HCT116 (cell line): Measurements from ENCODE around the gene OR2T6. TPM values are rescaled to one million over a fixed set of nuclear protein-coding genes. Genes with fewer than 3 reads are reported as not detected.
"Not testable (repeated sequence)": the region's sequence is repeated elsewhere in the genome, so short reads cannot be mapped to it uniquely, and the experiment has no call there.

ENCODE experiments used
- ATAC-seq: fragments of 200-7000 bp; cut with Tn5 transposase; 2 replicates; pipeline ENCODE4 v1.9.1; 2020; ENCODE audit warnings: mild to moderate bottlenecking, moderate library complexity
- BruUV-seq: library from RNA; stranded (reverse); fragments of 400-500 nt; replicated peaks from 2 replicates; lab custom pipeline; 2021; lab: Mats Ljungman, UMichigan
- CTCF ChIA-PET: fragments of 300-600 bp; sonication (Branson Sonifier 250); formaldehyde crosslinking; loops from one replicate; lab custom pipeline; 2021; ENCODE audit warnings: antibody characterized with exemption; lab: Charles Lee
- POLR2A ChIA-PET: fragments of 300-600, 350-600 bp; sonication (Branson Sonifier 250); formaldehyde crosslinking; loops from one replicate; lab custom pipeline; 2021; ENCODE audit warnings: antibody characterized with exemption; lab: Charles Lee
- RAD21 ChIA-PET, 2 experiments: fragments of 300-600 bp; sonication (Branson Sonifier 250); formaldehyde crosslinking; loops; one replicate each; lab custom pipeline; 2023; ENCODE audit warnings: low total read pairs in 2 of 2; ENCODE audit not compliant: uncharacterized antibody in 2 of 2, unreplicated experiment in 2 of 2, low non-redundant PET in 1 of 2; lab: Charles Lee
- DNase-seq: peaks from one replicate; pipeline ENCODE4 v3.0.0-alpha.2; 2010; ENCODE audit warnings: low read depth, low spot score
- H2AFZ ChIP-seq: fragments of 200-600 bp; shearing (Covaris generic), sonication (generic); 2 replicates; pipeline ENCODE4 v1.6.1; 2017; ENCODE audit warnings: low read depth, mixed run types, mixed read lengths, antibody characterized with exemption, low read length; ENCODE audit not compliant: poor library complexity, severe bottlenecking
- H3K27ac ChIP-seq: 2 replicates; pipeline ENCODE4 v1.5.1; 2012; ENCODE audit warnings: low read depth, low read length
- H3K27me3 ChIP-seq: fragments of 200-600 bp; sonication (generic); 2 replicates; pipeline ENCODE4 v1.6.1; 2016; ENCODE audit warnings: mixed run types, low read length, mixed read lengths; ENCODE audit not compliant: insufficient read depth
- H3K36me3 ChIP-seq, 2 experiments: fragments of 200-500 bp in 1 of 2; fragments of 200-600 bp in 1 of 2; sonication (Bioruptor generic) in 1 of 2; sonication (generic) in 1 of 2; 2 replicates each; pipeline versions ENCODE4 v1.5.1 to v1.6.1; 2014 to 2016; ENCODE audit warnings: low read length in 2 of 2, inconsistent platforms in 1 of 2, mixed read lengths in 1 of 2, mixed run types in 1 of 2; ENCODE audit not compliant: insufficient read depth in 2 of 2, control insufficient read depth in 1 of 2
- H3K4me1 ChIP-seq, 2 experiments: fragments of 200-600 bp in 1 of 2; sonication (generic) in 1 of 2; 2 replicates each; pipeline versions ENCODE4 v1.5.1 to v1.6.1; 2012 to 2017; ENCODE audit warnings: low read length in 2 of 2, inconsistent platforms in 1 of 2, mild to moderate bottlenecking in 1 of 2, mixed read lengths in 1 of 2, mixed run types in 1 of 2, moderate library complexity in 1 of 2; ENCODE audit not compliant: insufficient read depth in 2 of 2, control insufficient read depth in 1 of 2
- H3K4me2 ChIP-seq: fragments of 200-600 bp; sonication (generic); 2 replicates; pipeline ENCODE4 v1.6.1; 2017; ENCODE audit warnings: mixed run types, low read length, mixed read lengths
- H3K4me3 ChIP-seq, 2 experiments: fragments of 200-600 bp in 1 of 2; sonication (generic) in 1 of 2; replicated peaks in 1 of 2; 2 replicates each; pipeline ENCODE4 v1.5.1; 2011 to 2016; ENCODE audit warnings: low read length in 2 of 2, control low read depth in 1 of 2, low read depth in 1 of 2, mild to moderate bottlenecking in 1 of 2, mixed read lengths in 1 of 2, mixed run types in 1 of 2
- H3K79me2 ChIP-seq: fragments of 200-600 bp; sonication (generic); 2 replicates; pipeline ENCODE4 v1.6.1; 2017; ENCODE audit warnings: mild to moderate bottlenecking, mixed run types, low read length, moderate library complexity, mixed read lengths; ENCODE audit not compliant: insufficient read depth
- H3K9ac ChIP-seq: fragments of 200-600 bp; sonication (generic); 2 replicates; pipeline ENCODE4 v1.6.1; 2016; ENCODE audit warnings: low read length, mixed read lengths
- H3K9me2 ChIP-seq: fragments of 200-600 bp; sonication (generic), shearing (Covaris generic); 2 replicates; pipeline ENCODE4 v1.6.1; 2017; ENCODE audit warnings: mixed run types, mild to moderate bottlenecking, moderate library complexity; ENCODE audit not compliant: insufficient read depth
- H3K9me3 ChIP-seq, 2 experiments: fragments of 200-500 bp in 1 of 2; fragments of 200-600 bp in 1 of 2; sonication (Bioruptor generic) in 1 of 2; sonication (generic) in 1 of 2; 2 replicates each; pipeline ENCODE4 v1.6.1; 2014 to 2017; ENCODE audit warnings: low read length in 2 of 2, mixed read lengths in 2 of 2, inconsistent platforms in 1 of 2, low read depth in 1 of 2, mild to moderate bottlenecking in 1 of 2, mixed run types in 1 of 2, moderate library complexity in 1 of 2; ENCODE audit not compliant: control insufficient read depth in 1 of 2, insufficient read depth in 1 of 2
- H4K20me1 ChIP-seq: fragments of 200-600 bp; sonication (generic), shearing (Covaris generic); 2 replicates; pipeline ENCODE4 v1.6.1; 2017; ENCODE audit warnings: mixed run types, mild to moderate bottlenecking, moderate library complexity; ENCODE audit not compliant: insufficient read depth
- intact Hi-C: fragments of 100-400 bp; cut with micrococcal nuclease; formaldehyde crosslinking; loops from 2 replicates; pipeline ENCODE4 v1.10.0; 2022
- total RNA-seq: library from RNA; stranded (reverse); gene quantifications from one replicate; pipeline ENCODE4 v1.2.1, GENCODE V29; 2021; ENCODE audit not compliant: unreplicated experiment

The OR2T6 gene
- total RNA-seq, 1 experiment from 2014 or later, result not detected

GRCh38 chr1:248428192-248428533 lies 52.6 kb downstream of the OR2T6 start:
- H3K36me3 ChIP-seq, H3K79me2 ChIP-seq, H2AFZ ChIP-seq, H3K4me3 ChIP-seq, POLR2A ChIA-PET, CTCF ChIA-PET, ATAC-seq, DNase-seq, H3K4me1 ChIP-seq, H3K27me3 ChIP-seq, H3K4me2 ChIP-seq, H3K9me2 ChIP-seq, H3K27ac ChIP-seq, BruUV-seq, intact Hi-C loops, H3K9me3 ChIP-seq, H4K20me1 ChIP-seq, H3K9ac ChIP-seq, RAD21 ChIA-PET: not testable (repeated sequence)

- H3K36me3 ChIP-seq, BruUV-seq, POLR2A ChIA-PET, DNase-seq, H3K27me3 ChIP-seq, H2AFZ ChIP-seq, H3K4me2 ChIP-seq, H3K79me2 ChIP-seq, H3K4me3 ChIP-seq, H3K9ac ChIP-seq, RAD21 ChIA-PET, H3K9me3 ChIP-seq, ATAC-seq, H3K27ac ChIP-seq, H3K9me2 ChIP-seq, H4K20me1 ChIP-seq, CTCF ChIA-PET, H3K4me1 ChIP-seq, intact Hi-C loops: not testable (repeated sequence)
Observed at GRCh38 chr1:248431683-248432082, 56.1 kb downstream of the OR2T6 start.

- RAD21 ChIA-PET, H3K4me2 ChIP-seq, intact Hi-C loops, ATAC-seq, H3K27ac ChIP-seq, H3K9ac ChIP-seq, POLR2A ChIA-PET, H3K9me2 ChIP-seq, H3K4me1 ChIP-seq, H3K27me3 ChIP-seq, BruUV-seq, H2AFZ ChIP-seq, H3K9me3 ChIP-seq, DNase-seq, H4K20me1 ChIP-seq, H3K79me2 ChIP-seq, CTCF ChIA-PET, H3K36me3 ChIP-seq, H3K4me3 ChIP-seq: not testable (repeated sequence)
Observed at GRCh38 chr1:248432201-248432600, 56.7 kb downstream of the OR2T6 start.

- intact Hi-C loops, H3K4me1 ChIP-seq: not testable (repeated sequence)
Observed at GRCh38 chr1:248433811-248434415, 58.4 kb downstream of the OR2T6 start.

More at GRCh38 chr1:248433811-248434415, 58.4 kb downstream of the OR2T6 start:
- H3K79me2 ChIP-seq, H3K4me3 ChIP-seq, POLR2A ChIA-PET, BruUV-seq, ATAC-seq, H3K9me3 ChIP-seq, DNase-seq, H3K27ac ChIP-seq, H3K9me2 ChIP-seq, H3K9ac ChIP-seq, CTCF ChIA-PET, RAD21 ChIA-PET, H3K36me3 ChIP-seq, H4K20me1 ChIP-seq, H3K27me3 ChIP-seq, H2AFZ ChIP-seq, H3K4me2 ChIP-seq: not testable (repeated sequence)
